8988T (cell line): Measurements from ENCODE around the gene SERPINE3.

Source experiments
- DNase-seq: peaks from one replicate; pipeline ENCODE4 v3.0.0; 2011

SERPINE3 gene

DNA sequence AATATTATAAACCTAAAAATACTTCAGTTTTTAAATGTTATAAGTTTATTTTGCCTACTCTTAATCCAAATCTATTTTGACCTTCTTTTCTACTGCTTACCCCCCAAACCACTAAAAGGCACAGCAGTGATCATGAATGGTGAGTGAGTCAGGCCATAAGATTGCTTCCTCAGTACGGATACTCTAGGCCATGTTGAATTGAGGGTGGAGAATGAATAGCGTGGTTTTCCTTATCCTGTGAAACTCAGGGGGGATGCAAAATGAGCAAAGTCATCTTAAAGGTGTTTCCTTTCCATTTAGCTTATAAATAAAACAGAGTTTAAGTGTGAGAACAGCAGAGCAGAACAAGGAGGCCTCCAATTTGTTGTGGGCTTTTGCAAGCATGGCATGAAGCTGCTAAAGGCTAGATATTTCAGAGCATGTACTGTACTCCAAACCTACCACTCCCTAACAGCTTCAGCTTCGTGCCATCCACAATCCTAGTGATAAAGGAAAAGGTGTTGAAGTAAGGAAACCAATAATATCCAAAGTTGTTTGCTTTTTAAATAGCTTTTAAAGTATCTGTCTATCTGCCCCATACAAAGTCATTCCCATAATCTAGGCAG lies 25.0 kb downstream of the SERPINE3 start:
- no peak for DNase-seq

DNA sequence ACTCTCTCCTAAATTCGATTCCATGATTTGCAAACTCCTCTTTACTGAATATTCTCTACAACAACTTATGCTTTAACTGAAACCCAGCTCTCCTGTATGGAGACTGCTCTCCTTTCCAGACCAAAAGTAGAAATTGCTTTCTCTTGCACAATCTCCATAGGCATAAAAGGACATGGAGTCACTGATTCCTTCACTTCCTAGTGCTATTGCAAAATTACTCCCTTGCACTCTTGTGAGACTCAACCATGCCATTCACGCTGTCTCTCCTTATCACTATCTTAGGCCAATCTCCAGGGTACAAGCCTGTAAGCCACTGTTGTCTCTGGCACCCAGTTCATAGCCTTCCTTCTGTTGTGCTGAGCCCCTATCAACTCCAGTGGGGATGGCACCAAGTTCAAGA lies 30.6 kb downstream of the SERPINE3 start:
- DNase-seq: no peak

DNA sequence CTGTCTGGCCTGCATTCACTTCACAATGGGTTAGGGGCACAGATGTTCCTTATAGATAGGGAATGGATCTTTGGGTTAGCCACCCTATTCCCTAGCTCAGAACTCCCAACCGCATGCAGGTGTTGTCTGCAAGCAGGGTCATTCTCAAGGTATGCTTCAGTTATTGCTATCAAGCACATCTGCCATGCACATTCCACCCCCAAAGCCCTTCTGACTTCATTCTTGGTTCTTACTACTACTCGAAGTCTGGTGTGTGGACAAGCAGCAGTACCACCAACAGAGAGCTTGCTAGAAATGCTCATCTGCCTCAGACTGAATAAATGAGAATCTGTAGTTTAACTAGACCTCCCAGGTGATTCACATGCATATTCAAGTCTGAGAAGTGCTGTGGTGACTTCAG lies 31.3 kb downstream of the SERPINE3 start:
- no peak for DNase-seq

DNA sequence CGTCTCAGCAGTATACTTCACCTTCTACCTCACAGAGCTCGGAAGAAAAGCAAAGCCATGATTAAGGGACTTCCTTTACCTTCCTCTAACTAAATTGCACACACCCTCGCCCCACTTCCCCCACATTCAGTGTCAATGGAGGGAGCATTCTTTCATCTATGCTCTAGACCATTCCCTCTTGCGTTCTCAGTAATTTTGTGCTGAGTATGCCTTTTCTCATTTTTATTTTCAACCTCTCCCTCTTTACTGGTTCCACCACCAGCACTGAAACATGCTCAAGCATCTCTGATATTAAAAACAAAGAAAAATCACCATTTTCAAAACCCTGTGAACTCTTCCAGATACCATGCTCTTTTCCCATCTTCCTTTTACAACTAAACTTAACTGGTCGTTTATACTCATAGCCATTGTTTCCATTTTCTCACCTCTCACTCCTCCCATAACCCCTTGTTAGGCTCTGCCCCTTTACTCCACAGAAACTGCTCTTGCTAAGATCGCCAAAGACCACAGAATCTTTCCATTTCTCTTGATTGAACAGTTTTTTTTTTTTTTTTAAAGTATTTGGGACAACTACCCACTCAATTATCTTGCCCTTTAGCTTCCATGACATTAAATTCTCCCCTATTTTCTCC lies 32.4 kb downstream of the SERPINE3 start:
- DNase-seq: no peak

DNA sequence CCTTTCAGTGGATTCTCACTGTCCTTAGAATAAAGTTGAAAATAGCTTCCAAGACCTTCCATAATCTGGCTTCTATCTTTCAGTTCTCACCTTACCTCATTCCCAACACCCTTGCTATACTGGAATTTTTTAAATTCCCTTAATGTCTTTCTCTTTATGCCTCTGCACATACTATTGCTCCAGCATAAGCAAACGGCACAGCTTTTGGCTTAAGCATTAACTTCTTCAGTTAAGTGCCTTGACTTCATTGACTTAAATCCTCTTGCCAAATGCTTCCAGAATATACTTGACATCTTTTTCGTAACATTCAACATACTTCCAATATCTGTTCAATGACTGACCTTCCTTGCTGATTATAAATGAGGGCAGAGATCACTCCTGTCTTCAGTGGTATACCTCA lies 34.0 kb downstream of the SERPINE3 start:
- DNase-seq: no peak

DNA sequence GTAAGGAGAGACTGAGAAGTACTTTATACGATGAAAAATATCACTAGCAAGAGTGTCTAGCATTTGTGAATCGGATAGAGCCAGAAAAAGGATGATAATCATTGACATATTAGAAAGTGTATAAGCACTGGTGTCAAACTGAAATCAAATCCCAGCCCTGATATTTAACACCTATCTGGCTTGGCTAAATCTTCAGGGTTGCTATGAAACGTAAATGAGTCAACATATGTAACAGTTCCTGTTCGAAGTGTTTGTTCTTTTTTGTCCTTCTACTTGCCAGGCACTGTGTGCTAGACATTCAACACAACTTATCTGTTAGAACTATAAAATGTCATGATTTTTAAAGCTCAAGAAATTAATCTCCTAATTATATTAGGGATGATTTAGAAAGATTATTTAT lies 40.8 kb downstream of the SERPINE3 start:
- DNase-seq: no peak

DNA sequence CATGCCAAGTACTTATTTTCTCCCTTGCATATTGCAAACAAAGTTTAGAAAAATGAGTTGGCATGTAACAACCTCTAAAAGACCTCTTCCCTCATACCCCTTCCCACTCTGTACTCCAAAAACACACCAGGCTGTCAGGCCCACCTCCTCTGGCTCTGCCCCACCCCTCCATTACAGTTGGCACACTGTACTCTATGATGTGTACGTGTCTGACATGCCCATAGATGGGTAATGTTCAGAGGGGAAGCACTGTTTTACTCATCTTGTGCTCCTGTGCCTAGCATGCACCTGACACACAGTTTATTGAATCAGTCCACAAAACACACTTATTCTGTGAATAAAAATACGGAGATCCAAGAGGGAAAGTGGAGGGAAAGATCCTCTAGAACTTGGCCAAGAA lies 45.6 kb downstream of the SERPINE3 start:
- DNase-seq: no peak

DNA sequence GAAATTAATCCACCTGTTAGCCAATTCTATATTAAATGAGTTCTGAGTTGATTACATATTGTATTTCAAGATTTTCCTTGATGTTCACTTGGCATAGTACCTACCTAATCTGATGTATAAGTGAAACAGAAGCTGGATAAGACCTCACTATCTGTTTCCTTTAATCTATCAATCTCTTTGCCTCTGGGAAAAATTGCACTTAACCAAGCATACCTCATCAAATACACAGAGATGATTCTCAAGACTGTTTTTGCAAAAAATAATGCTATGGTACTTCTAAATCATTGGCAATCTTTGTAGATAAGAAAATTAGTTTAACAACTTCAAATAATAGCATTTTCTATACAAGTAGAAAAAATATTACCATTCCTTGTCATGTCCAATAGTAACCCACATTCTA lies 55.2 kb downstream of the SERPINE3 start:
- no peak for DNase-seq

DNA sequence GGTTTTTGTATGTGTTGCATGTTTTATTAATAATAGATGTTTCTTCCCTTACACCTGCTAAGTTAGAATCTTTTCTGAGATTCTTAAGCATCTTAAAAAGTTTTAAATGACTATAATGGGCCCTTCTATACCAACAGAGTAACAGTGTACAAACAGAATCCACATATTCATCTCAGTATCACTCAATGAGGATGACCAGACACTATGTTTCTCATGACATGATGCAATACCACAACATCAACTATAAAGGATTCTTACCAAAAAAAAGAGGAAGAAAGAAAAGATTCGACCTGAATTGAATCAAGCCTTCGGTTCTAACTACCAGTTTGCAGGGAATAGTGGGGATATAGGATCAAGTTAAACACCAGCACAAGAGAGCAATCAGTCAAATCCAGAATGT lies 56.9 kb downstream of the SERPINE3 start:
- DNase-seq: no peak

DNA sequence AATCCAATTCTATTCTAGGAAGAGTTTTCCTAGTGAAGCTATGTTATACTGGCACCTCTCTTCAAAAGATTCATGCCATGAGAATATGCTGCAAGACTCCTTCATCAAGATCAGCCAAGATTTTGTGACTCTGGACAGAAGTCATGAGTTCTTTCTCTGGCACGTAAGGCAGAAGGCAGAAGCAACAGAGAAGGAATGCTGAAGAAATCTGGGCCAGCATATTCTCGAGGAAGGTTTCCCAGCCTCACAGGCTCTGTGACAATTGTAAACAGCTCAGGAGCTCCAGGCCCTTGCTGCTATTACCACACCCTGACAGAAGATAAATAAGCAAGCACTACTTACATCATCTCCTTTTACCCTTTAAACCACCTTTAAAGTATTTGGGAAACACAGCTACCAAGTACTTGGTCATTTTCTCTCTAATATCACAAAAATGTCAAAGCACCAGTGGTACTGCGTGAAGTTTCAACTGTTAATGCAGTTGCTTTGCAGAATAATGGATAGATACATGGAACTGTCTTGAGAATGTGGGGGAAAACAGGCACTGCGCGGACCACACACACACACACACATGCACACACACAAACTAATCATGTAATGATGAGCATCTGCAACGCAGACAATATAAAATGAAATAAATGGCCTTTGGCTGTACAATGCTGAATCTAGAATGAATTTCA lies 57.9 kb downstream of the SERPINE3 start:
- DNase-seq: no peak

DNA sequence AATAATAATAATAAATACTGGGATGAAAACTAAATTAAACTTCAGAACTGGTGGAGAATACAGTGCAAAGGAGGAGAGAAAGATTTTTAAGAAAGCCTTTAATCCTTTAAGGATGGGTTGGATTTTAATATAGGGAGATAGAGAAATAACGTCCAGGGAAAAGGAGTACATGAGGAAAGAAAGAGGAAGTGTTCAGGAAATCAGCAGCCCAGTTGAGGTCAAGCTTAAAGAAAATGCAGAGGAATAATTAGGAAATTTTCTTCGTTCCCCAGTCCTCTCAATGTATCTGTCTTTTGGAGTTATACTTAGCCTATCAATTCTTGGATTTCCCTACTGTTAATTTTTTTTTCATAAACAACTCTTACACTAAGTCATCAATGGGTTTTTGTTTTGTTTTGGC lies 65.7 kb downstream of the SERPINE3 start:
- no peak for DNase-seq

DNA sequence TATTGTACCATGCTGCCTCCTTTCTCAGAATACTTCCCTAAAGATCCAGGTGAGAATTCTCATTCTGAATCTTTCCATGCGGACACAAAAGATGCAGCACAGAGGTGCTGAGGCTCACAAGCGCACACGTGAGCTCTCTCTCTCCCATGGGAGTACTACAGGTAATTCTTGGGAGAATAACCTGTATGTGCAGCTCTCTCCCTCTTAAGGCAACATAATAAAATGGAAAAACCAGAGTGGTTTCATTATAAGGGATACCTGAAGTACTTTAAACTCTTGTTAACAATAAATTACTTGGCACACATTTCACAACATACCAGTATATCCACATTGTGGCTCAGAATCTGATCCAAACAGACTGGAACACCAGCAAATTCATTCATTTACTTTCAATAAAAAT lies 72.9 kb downstream of the SERPINE3 start:
- no peak for DNase-seq
